Measurements from ENCODE around the gene DSCAM.

- no peak for TF ChIP-seq CTCF (IDR thresholded peaks at IDR 0.05)
- TF ChIP-seq POLR2A (IDR thresholded peaks at IDR 0.05), result no peak
Measured at GRCh38 chr21:40881767-40882166, 34.8 kb upstream of the DSCAM start.
